ENCODE results near the gene ARHGAP26. TPM values are rescaled to one million over a fixed set of nuclear protein-coding genes. Genes with fewer than 3 reads are reported as not detected.

The ARHGAP26 gene
- total and polyA plus RNA-seq, 7 donors, result 2.5 to 28.7 (median 12.0) TPM

GRCh38 chr5:143023411-143024096 is 253.4 kb downstream of the ARHGAP26 start:
- Histone ChIP-seq H3K9me3 (no peaks in the 10 kb centered on the region), H3K27ac (peak overlapping the region; percentile 86), H3K36me3 (ENCODE audit: insufficient read depth in 1 of 2, low read depth in 1 of 2) (no peaks in the 10 kb centered on the region), H3K4me1 (peaks cover 51% of the 10 kb centered on the region), H3K27me3 (ENCODE audit: insufficient read depth in 3 of 3, low read length in 2 of 3) (no peaks in the 10 kb centered on the region), H3K4me3 (peak overlapping the region; percentile 7)
- peak; percentile 67 to 92 for DNase-seq
- WGBS, 3 donors, result 14 to 21% (median 16%) methylated on average over 10 of the region's 10 CpGs
- no peak for TF ChIP-seq CTCF (IDR thresholded peaks at IDR 0.05)
- peak; percentile 94 to 98 (median 96) for ATAC-seq
- intact Hi-C loops (cut with DNase I), result loop anchor here (1.0 to 10.0 kb wide), 5 partner anchors 38 to 481 kb away; partner anchors contain the start of gene NR3C1 (in 2 of the 2)

GRCh38 chr5:143024228-143024920 is 254.2 kb downstream of the ARHGAP26 start:
- H3K27ac ChIP-seq, result peak overlapping the region; percentile 86
- peak; percentile 51 to 76 (median 59) for ATAC-seq

GRCh38 chr5:143025376-143025775 is 255.2 kb downstream of the ARHGAP26 start:
- WGBS, 3 donors, result 24 to 42% (median 30%) methylated on average over 4 of the region's 4 CpGs
- H3K27ac ChIP-seq, result peak overlapping the region; percentile 86
- no peak overlapping the region for H3K4me3 ChIP-seq
- no peaks in the 10 kb centered on the region for H3K27me3 ChIP-seq (ENCODE audit: insufficient read depth in 3 of 3, low read length in 2 of 3)
- intact Hi-C loops (cut with DNase I), result loop anchor here (2.0 to 10.0 kb wide), 3 partner anchors 377 to 479 kb away; partner anchors contain the start of gene NR3C1 (in 2 of the 2)
- H3K4me1 ChIP-seq, result peaks cover 48% of the 10 kb centered on the region
- ATAC-seq, result peak in 3 of 4 donors; percentile 7 to 34 (median 32)
- TF ChIP-seq CTCF (IDR thresholded peaks at IDR 0.05), result no peak
- H3K9me3 ChIP-seq, result no peaks in the 10 kb centered on the region
- no peak for DNase-seq
- H3K36me3 ChIP-seq (ENCODE audit: insufficient read depth in 1 of 2, low read depth in 1 of 2), result no peaks in the 10 kb centered on the region

More at GRCh38 chr5:143024228-143024920, 254.2 kb downstream of the ARHGAP26 start:
- WGBS, 3 donors, result 44 to 59% (median 47%) methylated on average over 5 of the region's 5 CpGs
- Histone ChIP-seq H3K27me3 (ENCODE audit: insufficient read depth in 3 of 3, low read length in 2 of 3) (no peaks in the 10 kb centered on the region), H3K4me1 (peaks cover 51% of the 10 kb centered on the region), H3K36me3 (ENCODE audit: insufficient read depth in 1 of 2, low read depth in 1 of 2) (no peaks in the 10 kb centered on the region), H3K4me3 (peak overlapping the region; percentile 7), H3K9me3 (no peaks in the 10 kb centered on the region)
- no peak for DNase-seq
- TF ChIP-seq CTCF (IDR thresholded peaks at IDR 0.05), result no peak
- intact Hi-C loops (cut with DNase I), result loop anchor here (2.0 to 10.0 kb wide), 4 partner anchors 113 to 480 kb away; partner anchors contain the start of gene NR3C1 (in 2 of the 2)

GRCh38 chr5:143025971-143026370 is 255.8 kb downstream of the ARHGAP26 start:
- no peak for DNase-seq
- ATAC-seq, result no peak
- peaks cover 54% of the 10 kb centered on the region for H3K4me1 ChIP-seq
- no peaks in the 10 kb centered on the region for H3K36me3 ChIP-seq (ENCODE audit: insufficient read depth in 1 of 2, low read depth in 1 of 2)
- no peak overlapping the region for H3K4me3 ChIP-seq
- 31 to 39% (median 38%) methylated on average over 1 of the region's 1 CpG for WGBS, 3 donors
- H3K27ac ChIP-seq, result peak overlapping the region; percentile 86
- intact Hi-C loops (cut with DNase I), result loop anchor here (2.0 to 10.0 kb wide), 3 partner anchors 377 to 479 kb away; partner anchors contain the start of gene NR3C1 (in 2 of the 2)
- H3K9me3 ChIP-seq, result no peaks in the 10 kb centered on the region
- TF ChIP-seq CTCF (IDR thresholded peaks at IDR 0.05), result no peak
- H3K27me3 ChIP-seq (ENCODE audit: insufficient read depth in 3 of 3, low read length in 2 of 3), result no peaks in the 10 kb centered on the region
